Heart left ventricle (tissue), 16 donors: ENCODE data around the gene RNF180. TPM values are rescaled to one million over a fixed set of nuclear protein-coding genes. Genes with fewer than 3 reads are reported as not detected.
"Not testable (repeated sequence)": the region's sequence is repeated elsewhere in the genome, so short reads cannot be mapped to it uniquely, and the experiment has no call there.

ENCODE experiments used
- ATAC-seq, 4 donors: fragments of 200-7000 bp; cut with Tn5 transposase; one replicate each; pipeline ENCODE4 v1.9.1; 2020 to 2022; ENCODE audit warnings: moderate library complexity in 4 of 4, mild to moderate bottlenecking in 3 of 4, moderate number of reproducible peaks in 1 of 4
- DNase-seq, 5 donors: peaks; one replicate each; pipeline ENCODE4 v3.0.0-alpha.2; 2020
- H3K27ac ChIP-seq, 12 donors: fragments of 200-600 bp; sonication (generic) in 4 of 12; one replicate each; pipeline versions ENCODE4 v1.5.0 to v1.8.0; 2016 to 2022; ENCODE audit warnings: mild to moderate bottlenecking in 2 of 12
- H3K27me3 ChIP-seq, 9 donors: fragments of 200-600 bp; sonication (generic) in 2 of 9; one replicate each; pipeline versions ENCODE4 v1.5.1 to v1.8.0; 2016 to 2022; ENCODE audit warnings: mild to moderate bottlenecking in 3 of 9
- H3K36me3 ChIP-seq, 9 donors: fragments of 200-600 bp; sonication (generic) in 2 of 9; one replicate each; pipeline versions ENCODE4 v1.5.0 to v1.8.0; 2018 to 2022; ENCODE audit warnings: mild to moderate bottlenecking in 2 of 9
- H3K4me1 ChIP-seq, 12 donors: fragments of 200-600 bp; sonication (generic) in 4 of 12; one replicate each; pipeline versions ENCODE4 v1.5.0 to v1.8.0; 2016 to 2022; ENCODE audit warnings: mild to moderate bottlenecking in 3 of 12
- H3K4me3 ChIP-seq, 12 donors: fragments of 200-600 bp; sonication (generic) in 4 of 12; one replicate each; pipeline versions ENCODE4 v1.5.0 to v1.8.0; 2017 to 2022; ENCODE audit warnings: mild to moderate bottlenecking in 9 of 12, moderate library complexity in 4 of 12
- H3K9me3 ChIP-seq, 12 donors: fragments of 200-600 bp; sonication (generic) in 4 of 12; one replicate each; pipeline versions ENCODE4 v1.5.0 to v1.8.0; 2016 to 2022; ENCODE audit warnings: mild to moderate bottlenecking in 1 of 12
- POLR2A ChIP-seq, 2 donors: fragments of 450-650 bp; IDR thresholded peaks; one replicate each; pipeline ENCODE4 v1.6.1; 2017; ENCODE audit warnings: antibody characterized with exemption in 2 of 2, mild to moderate bottlenecking in 2 of 2, moderate library complexity in 2 of 2
- WGBS, 4 donors: extraction: QIAGEN DNeasy Blood & Tissue Kit in 2 of 4; methylation state at CpG; one replicate each; pipeline versions ENCODE4 v1.1.5 to v1.1.7; 2013 to 2018; 5-methylcytosine and 5-hydroxymethylcytosine counted together
- intact Hi-C, 10 donors: fragments of 100-400 bp; cut with DNase I; formaldehyde crosslinking; loops; one replicate each; pipeline versions ENCODE4 v1.11.1 to v1.14.2; 2022
- polyA plus RNA-seq, 2 donors: library from polyadenylated mRNA; stranded (reverse); fragments of 200-250 nt; gene quantifications; one replicate each; pipeline ENCODE4 v1.2.3, GENCODE V29; 2013
- total RNA-seq, 9 donors: library from RNA; depleted of rRNA in 2 of 9; stranded (reverse); fragments of >200 nt in 2 of 9; fragmentation: NEBNext Ultra II Directional in 3 of 9; extraction: Animal tissue kit (Norgen Biotek cat#: 25700) in 3 of 9; gene quantifications; one replicate each; pipeline versions ENCODE4 v1.1.0 to v1.2.4, GENCODE V29; 2016 to 2023
- TF ChIP-seq, protein P1 (sequence below), 12 donors: fragments of 200-600 bp; sonication (generic) in 4 of 12; IDR thresholded peaks; one replicate each; pipeline versions ENCODE4 v1.5.0 to v1.8.0; 2018 to 2022; ENCODE audit warnings: antibody characterized with exemption in 12 of 12, mild to moderate bottlenecking in 5 of 12
- donor health status: ischemic (EF 13 %, LVEDD 7.1; RV severe dilation, severe dysfunction).
- donor health status: healthy with polysubstance abuse.
- donor health status: DM: no; HTN: yes; CAD: no.
- donor health status: DM: no; HTN: no; CAD: no.
- donor health status: ischemic (EF 25% LVEDD 6.9; RV normal size, moderate dysfunction).
- donor health status: ischemic (EF 25% LVEDD 5.7; RV mildly dilated, moderate dysfunction).
- donor health status: healthy.
- donor health status: DM: yes; HTN: yes; CAD: no.
- donor health status: ischemic (EF 35%, LVEDD 5.7; RV mildly dilated, moderate dysfunction).
- donor health status: nonischemic (EF 11% LVEDD 7.7; RV severe dilation, severe dysfunction).
- donor health status: DM: yes; HTN: yes; CAD: no.
- donor health status: PGD.
- donor health status: ischemic (EF 29% LVEDD 5.4; RV normal size, mild dysfunction).
- donor health status: nonischemic (EF 23%, LVEDD 6.1; RV moderate dilation, normal function).

RNF180 gene
- total and polyA plus RNA-seq, 11 donors = 2.1 to 20.4 (median 12.9) TPM

DNA sequence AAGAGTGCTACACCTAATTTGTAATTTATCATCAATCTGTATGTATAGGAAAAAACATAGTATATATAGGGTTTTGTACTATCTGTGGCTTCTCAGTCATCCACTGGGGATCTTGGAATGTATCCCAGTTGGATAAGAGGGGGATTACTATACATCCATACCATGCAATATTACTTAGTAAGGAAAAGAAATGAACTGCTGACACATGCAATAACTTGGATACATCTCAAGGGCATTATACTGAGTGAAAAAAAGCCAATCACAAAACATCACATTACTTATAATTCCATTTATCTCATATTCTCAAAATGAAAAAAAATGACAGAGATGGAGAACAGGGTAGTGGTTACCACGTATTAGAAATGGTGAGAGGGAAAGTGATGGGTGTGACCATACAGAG lies 231.9 kb downstream of the RNF180 start:
- TF ChIP-seq, protein P1, sequence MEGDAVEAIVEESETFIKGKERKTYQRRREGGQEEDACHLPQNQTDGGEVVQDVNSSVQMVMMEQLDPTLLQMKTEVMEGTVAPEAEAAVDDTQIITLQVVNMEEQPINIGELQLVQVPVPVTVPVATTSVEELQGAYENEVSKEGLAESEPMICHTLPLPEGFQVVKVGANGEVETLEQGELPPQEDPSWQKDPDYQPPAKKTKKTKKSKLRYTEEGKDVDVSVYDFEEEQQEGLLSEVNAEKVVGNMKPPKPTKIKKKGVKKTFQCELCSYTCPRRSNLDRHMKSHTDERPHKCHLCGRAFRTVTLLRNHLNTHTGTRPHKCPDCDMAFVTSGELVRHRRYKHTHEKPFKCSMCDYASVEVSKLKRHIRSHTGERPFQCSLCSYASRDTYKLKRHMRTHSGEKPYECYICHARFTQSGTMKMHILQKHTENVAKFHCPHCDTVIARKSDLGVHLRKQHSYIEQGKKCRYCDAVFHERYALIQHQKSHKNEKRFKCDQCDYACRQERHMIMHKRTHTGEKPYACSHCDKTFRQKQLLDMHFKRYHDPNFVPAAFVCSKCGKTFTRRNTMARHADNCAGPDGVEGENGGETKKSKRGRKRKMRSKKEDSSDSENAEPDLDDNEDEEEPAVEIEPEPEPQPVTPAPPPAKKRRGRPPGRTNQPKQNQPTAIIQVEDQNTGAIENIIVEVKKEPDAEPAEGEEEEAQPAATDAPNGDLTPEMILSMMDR (IDR thresholded peaks at IDR 0.05) = no peak
- TF ChIP-seq POLR2A (IDR thresholded peaks at IDR 0.05) = no peak
- H3K4me3 ChIP-seq = no peak overlapping the region
- 73 to 89% (median 79%) methylated on average over 1 of the region's 1 CpG for WGBS, 4 donors
- H3K27ac ChIP-seq = no peak overlapping the region
- no peaks in the 10 kb centered on the region for H3K4me1 ChIP-seq
- DNase-seq (no peak), ATAC-seq (no peak)
- peaks cover 0 to 25% (median 9%) of the 10 kb centered on the region in 12 donors for H3K9me3 ChIP-seq
- intact Hi-C loops = no loop called here
- no peaks in the 10 kb centered on the region for H3K27me3 ChIP-seq
- no peaks in the 10 kb centered on the region for H3K36me3 ChIP-seq

- ATAC-seq, H3K4me1 ChIP-seq, intact Hi-C loops, H3K27me3 ChIP-seq, H3K4me3 ChIP-seq, DNase-seq, H3K36me3 ChIP-seq, H3K27ac ChIP-seq: not testable (repeated sequence)
- H3K9me3 ChIP-seq = peaks cover 0 to 21% (median 9%) of the 10 kb centered on the region in 12 donors
- 87 to 90% (median 88%) methylated on average over 5 of the region's 5 CpGs for WGBS, 4 donors
Measured at GRCh38 chr5:64398735-64399134, 233.1 kb downstream of the RNF180 start.

DNA sequence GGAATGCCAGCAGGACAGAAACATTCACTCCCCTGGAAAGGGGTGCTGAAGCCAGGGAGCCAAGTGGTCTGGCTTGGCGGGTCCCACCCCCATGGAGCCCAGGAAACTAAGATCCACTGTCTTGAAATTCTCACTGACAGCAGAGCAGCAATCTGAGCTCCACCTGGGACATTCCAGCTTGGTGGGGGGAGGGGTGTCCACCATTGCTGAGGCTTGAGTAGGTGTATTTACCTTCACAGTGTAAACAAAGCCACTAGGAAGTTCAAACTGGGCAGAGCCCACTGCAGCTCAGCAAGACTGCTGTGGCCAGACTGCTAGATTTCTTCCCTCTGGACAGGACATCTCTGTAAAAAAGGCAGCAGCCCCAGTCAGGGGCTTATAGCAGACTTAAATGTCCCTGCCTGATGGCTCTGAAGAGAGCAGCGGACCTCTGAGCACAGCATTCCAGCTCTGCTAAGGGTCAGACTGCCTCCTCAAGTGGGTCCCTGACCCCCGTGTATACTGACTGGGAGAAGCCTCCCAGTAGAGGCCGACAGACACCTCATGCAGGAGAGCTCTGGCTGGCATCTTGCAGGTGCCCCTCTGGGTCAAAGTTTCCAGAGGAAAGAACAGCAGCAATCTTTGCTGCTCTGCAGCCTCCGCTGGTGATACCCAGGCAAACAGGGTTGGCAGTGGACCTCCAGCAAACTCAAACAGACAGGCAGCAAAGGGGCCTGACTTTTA lies 241.6 kb downstream of the RNF180 start:
- H3K36me3 ChIP-seq, DNase-seq, ATAC-seq, H3K27me3 ChIP-seq, H3K4me1 ChIP-seq, intact Hi-C loops, H3K27ac ChIP-seq, H3K4me3 ChIP-seq: not testable (repeated sequence)
- WGBS, 4 donors = 61 to 63% (median 62%) methylated on average over 5 of the region's 5 CpGs
- H3K9me3 ChIP-seq = peaks cover 0 to 28% (median 6%) of the 10 kb centered on the region in 12 donors

- WGBS, 4 donors = 34 to 53% (median 48%) methylated on average over 4 of the region's 4 CpGs
- Histone ChIP-seq H3K4me3 (no peak overlapping the region), H3K27me3 (no peaks in the 10 kb centered on the region), H3K9me3 (peaks cover 0 to 8% (median 0%) of the 10 kb centered on the region in 12 donors), H3K36me3 (no peaks in the 10 kb centered on the region), H3K4me1 (no peaks in the 10 kb centered on the region), H3K27ac (no peak overlapping the region)
- intact Hi-C loops = no loop called here
- no peak for DNase-seq
- TF ChIP-seq, protein P1 (IDR thresholded peaks at IDR 0.05) = no peak
- TF ChIP-seq POLR2A (IDR thresholded peaks at IDR 0.05) = no peak
- no peak for ATAC-seq
Measured at GRCh38 chr5:64417390-64417789, 251.7 kb downstream of the RNF180 start.

GRCh38 chr5:64418013-64418412 lies 252.4 kb downstream of the RNF180 start:
- Histone ChIP-seq H3K9me3 (peaks cover 0 to 8% (median 0%) of the 10 kb centered on the region in 12 donors), H3K36me3 (no peaks in the 10 kb centered on the region), H3K4me1 (no peaks in the 10 kb centered on the region), H3K27ac (no peak overlapping the region), H3K27me3 (no peaks in the 10 kb centered on the region), H3K4me3 (no peak overlapping the region)
- TF ChIP-seq, protein P1 (IDR thresholded peaks at IDR 0.05) = no peak
- TF ChIP-seq POLR2A (IDR thresholded peaks at IDR 0.05) = no peak
- no peak for DNase-seq
- WGBS, 4 donors = 83 to 88% (median 85%) methylated on average over 2 of the region's 2 CpGs
- no peak for ATAC-seq
- intact Hi-C loops = no loop called here

Other genes starting within 250 kb of the RNF180 start
- gene HTR1A, start 203.4 kb upstream of the RNF180 start, total RNA-seq = not detected
- not detected for gene HTR1A, start 203.4 kb upstream of the RNF180 start, polyA plus RNA-seq